NCI-H2196 treated with DMSO at 0.1 percent for 48 hours (cell line): ENCODE data around the gene VSIG4.

ENCODE experiments used
- DNase-seq: peaks from one replicate; lab custom pipeline; 2025; ENCODE audit not compliant: unreplicated experiment; lab: John Stamatoyannopoulos, UW

VSIG4 gene

DNA sequence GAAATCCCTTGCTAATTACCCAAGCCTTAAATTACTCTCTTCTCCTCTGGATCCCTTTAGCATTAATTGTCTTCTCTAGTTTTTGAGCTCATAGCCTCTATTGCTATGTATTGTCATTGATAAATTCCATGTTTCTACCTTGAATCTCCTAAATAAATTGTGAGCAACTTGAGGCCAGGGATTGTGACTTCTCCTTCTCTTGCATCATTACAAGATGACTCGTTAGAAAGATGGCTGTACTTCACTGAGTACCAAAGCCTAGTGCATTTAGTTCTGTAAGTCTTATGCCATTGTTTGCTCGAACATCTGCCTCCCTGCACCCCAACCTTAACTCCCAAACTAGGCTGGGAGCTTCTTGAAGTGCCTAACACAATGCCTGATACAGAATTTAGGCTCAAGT lies 15.3 kb downstream of the VSIG4 start:
- DNase-seq = no peak

DNA sequence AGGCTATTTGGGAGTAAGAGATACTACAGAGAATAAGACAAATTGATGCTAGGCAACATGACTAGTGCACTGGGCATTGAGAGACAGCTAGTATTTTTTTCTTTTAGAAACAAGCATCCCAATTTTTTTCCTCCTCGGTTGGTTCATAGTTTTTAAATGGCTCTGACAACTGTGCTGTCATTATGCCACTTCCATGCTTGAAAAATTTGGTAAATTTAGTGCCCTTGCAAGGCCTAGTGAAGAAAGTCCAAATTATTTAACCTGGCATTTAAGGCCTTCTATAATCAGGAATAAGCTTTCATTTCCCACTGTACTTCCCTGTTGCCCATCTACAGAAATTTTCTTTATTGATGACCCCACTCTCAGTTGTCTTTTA lies 15.8 kb downstream of the VSIG4 start:
- DNase-seq = no peak

DNA sequence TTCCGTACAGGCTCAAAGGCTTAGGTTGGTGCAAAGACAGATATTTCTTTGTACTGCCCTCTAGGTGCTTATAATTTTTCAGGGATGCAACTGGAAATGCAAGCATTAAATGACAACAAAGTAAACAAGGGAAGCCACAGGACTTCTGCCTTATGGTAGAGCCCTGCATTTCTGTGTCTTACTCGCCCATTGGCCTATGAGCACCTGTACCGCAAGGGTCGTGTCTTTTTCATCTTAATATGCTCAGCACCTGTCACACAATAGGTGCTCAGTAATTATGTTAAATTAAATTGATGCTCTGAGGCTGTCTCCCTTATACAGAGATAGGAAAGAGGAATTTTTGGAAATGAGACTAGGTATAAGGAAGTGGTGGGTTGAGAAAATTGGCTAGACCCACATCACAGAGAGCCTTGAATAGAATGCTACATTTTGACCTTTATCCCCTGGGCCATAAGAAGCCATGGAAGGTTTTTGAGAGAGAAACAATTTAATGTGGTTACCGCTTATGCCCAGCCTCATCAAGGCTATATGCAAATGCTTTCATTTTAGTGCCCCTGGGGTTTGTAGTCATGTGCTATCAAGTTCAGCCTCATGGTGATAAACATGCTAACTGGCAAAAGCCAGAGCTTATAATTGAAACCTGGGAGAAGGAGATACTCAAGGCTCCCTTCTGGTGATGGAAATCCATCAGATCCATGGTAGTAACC lies 16.3 kb downstream of the VSIG4 start:
- no peak for DNase-seq

DNA sequence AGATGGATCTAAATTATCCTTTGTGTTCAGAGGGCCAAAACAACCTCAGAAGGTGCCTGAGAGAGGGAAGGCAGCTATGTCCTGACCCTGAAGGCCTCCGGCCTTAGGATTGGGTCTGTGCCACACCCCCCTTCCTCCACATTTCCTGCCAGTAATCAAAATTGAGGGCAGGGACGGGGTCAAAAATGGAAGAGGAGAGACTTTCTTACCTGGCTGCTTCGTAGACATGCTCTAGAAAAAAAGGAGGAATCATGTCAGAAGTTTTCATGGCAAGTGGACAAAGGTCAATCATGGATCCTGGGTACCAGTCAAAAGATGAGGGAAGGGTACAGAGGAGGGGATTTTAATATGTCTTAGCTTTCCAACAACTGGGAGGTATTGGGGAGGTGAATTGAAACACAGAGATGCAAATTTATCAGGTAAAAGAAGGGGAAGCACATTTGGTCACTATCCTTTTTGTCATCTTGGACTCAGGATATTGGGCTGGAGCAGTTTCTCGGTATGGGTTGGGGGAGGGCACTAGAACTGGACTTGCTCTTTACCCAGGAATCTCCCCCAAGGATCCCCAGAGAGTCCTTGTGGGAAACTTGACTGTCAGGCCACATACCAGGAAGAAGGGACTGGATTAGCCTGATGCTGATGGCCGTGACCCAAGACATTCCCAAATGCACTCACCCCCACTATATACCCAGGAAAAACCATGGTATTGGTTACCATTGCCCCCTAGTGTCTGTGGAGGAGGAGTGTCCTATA lies 17.1 kb downstream of the VSIG4 start:
- DNase-seq = no peak

DNA sequence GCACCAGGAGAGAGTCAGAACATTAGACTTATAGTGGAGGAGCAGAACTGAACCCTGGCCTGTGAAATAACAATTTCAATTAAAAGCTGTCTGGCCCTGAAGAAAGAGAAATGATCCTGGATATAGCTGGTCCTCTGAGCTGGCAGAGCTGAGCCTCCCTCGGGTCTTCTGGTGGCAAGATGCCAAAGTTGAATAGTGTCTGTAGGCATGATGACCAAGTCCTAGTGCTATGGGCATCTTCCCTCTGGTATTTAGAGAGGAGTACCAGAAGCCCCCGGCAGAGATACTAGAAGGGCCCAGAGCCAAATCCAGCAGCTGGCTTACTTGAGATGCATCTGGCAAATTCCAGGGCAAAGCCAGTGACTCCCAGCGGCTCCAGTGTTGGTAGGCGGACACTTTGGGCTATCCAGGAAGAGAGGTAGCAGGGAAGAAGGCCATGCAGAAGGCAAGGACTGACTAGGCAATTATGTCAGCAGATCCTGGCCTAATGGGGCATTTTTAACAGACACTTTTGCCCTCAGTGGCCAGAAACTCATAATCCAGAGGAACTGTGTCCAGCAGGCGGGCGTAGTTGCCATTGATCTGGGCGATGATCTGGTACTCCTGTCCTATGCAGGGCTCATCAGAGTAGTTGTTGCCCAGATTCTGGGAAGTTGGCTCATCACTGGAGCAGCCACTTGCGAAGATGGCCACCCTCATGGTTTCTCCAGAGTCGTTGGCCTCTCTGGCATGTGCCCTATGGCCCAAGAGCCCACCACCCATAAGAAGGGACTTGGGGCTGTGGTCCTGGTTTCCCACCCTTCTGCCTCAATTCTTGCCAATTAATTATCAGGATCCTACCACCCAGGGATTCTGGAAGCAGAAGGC lies 17.9 kb downstream of the VSIG4 start:
- DNase-seq = no peak

DNA sequence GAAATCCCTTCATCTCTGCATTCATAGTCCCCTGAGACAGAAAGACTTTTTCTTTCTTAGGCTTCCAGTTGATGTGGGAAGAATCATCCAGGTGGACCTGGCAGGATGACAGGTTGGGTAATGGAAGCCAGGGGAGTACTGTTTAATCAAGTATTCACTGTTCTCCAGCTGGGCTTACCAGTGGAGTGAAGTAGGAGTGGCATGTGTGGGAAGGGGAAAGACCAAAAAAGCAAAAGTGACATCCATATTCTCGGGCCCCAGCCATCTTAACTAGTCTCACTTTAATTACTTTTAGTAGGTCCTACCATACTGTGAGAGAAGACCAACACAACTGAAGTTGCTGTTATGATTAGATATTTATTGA lies 18.5 kb downstream of the VSIG4 start:
- DNase-seq = no peak

DNA sequence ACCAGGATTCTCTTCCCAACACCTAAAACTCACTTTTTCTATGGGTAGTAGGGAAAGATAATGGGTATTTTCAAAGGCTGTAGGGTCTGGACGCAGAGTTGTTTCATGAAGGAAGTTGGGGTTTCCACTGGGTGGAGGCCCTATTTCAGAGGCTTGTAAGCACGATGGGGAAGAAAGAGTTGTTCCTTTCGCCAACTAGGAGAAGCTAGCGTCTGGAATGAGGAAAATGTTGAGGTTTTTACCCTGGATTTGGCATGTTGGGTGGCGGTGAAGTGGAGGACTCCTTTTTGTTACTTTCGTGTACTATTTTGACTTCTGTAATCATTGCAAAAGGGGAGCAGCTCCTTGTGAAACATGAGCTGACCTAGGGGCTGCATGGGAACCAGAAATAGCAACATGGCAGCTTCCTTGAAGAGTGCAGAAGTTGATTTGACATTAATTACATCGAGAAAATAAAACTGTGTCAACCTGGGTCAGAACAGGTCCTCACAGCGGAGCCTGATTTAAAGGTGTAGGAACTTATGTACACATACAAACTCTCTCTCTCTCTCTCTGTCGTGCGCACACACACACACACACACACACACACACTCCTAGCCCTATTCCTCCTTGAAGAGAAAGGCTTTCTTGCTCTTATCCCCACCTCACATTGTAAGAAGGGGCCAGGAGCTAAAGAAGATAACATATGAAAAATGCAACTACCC lies 19.1 kb downstream of the VSIG4 start:
- no peak for DNase-seq

DNA sequence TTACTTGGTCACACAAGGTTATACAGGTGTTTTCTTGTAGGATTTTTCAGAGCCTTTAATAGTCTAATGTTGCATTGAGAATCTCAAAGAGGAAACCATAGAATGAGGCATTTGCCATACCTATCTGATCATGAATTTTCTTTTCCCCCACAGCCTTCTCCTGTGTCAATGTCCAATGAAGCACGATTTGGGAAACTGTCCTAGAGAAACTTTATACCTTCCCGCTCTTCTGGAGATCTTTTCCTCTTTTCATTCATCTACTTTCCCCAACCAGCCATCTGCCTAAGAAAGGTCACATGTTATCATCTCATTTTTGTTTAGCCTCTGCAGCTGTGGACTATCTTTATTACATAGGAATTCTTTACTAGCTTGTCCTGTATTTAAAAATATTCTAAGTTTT lies 19.9 kb downstream of the VSIG4 start:
- DNase-seq = no peak

DNA sequence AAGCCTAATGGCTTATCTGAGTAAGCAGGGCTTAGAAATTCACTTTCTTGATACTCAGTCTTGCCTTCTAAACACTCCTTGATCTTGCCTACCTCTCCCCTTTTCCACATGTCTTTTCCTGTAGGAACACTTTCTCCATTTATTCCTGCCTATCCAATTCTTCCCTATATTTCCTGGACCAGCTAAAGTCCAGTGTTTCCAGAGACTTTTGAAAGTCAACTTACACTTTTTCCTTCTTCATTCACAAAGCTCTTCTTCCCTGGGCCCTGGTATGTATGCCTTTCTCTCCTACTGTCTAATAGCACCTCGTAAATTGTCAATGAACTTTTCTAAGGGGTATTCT lies 20.6 kb downstream of the VSIG4 start:
- DNase-seq = no peak

DNA sequence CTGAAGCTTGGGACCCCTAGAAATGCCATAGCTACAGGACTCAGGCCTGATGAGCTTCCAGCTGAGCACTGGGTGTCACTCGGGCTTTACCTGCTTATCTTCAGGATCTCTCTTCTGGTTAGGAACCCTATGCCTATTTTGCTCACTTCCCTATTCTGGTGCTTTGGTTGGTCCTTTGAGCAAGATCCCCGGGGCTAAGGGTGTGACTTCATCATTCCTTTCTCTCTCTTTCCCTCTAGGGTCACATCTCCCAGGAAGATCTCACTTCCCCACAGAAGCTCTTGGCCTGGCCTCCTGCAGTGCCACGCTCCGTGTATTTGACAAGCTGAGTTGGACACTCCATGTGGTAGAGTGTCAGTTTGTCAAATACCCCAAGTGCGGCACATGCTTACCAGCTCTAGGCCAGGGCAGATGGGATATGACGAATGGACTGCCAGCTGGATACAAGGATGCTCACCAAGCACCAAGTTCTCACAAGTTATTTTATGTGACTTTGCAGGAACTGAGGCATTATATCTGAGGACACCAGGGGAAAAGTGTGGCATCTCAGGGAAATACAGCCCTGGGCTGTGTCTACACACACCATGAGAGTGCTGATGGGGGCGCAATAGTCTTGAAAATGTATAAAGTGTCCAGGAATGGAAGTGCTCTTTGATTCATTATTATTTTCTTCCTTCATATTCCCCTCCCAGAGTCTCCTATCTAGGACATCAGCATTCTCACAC lies 21.1 kb downstream of the VSIG4 start:
- DNase-seq = no peak

DNA sequence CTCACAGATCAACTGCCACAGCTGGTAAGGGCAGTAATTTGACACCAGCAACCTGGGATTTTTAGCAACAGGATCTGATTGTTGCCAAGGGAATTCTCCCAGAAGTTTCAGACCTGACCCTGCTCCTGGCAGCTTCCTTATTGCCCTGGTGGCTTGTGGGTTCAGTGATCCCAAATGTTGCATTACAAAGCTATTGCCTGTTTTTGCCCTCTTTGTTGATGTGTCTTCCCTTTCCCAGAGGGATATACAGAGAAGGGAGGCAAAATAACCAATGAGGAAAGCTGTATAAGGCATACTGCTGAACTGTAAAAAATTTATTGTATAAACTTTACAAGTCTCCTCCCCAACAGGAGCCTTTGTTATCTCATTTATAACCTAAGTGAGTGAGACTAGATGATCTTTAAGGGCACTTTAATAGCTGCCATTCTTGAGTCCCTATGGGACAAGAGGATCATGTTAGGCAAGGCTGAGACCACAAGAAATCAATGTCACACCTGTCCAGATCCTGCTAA lies 22.2 kb downstream of the VSIG4 start:
- DNase-seq = no peak

DNA sequence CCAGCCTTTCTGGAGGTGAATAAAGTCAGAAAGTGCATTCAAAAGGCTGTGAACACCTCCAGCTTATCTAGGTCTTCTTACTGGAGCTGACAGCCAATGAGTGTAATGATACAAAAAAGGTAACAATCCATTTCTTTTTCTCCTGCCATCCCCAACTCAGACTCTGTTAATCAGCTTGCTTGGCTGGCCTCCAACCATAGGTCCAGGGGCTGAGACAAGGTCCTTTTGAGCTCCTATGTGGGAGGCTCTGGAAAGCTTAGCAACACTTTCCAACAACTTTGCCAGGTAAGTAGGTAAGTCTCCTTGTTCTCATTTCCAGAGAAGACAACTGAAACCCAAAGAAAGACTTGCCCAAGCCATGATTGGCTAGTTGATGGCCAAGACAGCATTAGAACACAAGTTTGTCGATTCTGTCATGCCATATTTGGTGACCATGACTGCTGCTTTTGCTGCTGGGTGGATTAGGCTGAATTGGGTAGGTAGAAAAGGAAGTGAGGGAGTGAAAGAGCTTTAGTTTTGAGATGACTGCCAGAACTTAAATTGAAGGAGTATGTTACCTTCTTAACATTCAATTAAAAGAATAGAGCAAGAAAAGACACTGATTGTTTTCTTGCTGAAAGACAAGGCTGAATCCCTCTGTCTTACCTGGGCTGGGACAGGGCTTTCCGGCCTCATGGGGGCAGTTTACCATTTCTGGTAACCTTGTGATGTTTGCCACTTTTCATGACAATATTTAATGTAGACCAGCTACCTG lies 22.8 kb downstream of the VSIG4 start:
- DNase-seq = no peak

DNA sequence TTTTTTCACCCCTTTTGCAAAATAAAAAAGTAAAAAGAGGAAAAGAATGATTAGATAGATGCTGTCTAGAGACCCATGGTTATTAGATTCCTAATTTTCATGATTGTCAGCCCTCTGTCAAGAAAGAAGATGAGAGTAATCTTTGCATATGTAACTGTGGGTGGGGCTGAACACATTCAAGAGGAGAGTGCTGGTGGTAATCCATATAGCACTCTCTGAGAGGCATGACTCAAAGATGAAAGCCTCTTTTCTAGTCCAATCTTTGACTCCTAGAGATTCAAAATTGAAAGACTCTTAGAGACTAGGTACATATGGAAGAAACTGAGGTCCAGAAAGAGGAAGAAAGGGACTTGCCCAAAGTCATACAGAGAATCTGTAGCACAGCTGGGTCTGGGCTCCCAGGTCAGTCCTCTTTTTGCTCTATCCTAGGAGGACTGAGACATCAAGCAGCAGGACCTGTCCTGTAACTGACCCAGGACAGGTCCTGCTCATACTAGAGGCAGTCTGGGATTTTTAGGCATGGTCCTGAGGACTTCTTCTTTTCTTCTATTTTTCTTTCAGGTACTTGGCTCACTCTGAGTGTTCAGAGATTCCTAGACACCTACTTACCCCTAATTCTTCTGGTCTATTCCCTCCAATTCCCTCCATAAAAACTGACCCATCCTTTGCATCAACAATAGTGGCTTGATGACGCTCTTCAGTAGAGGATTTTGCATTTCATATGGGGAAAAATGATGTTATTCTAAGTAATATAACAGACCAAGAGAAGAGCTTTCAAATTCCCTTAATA lies 23.8 kb downstream of the VSIG4 start:
- DNase-seq = no peak

DNA sequence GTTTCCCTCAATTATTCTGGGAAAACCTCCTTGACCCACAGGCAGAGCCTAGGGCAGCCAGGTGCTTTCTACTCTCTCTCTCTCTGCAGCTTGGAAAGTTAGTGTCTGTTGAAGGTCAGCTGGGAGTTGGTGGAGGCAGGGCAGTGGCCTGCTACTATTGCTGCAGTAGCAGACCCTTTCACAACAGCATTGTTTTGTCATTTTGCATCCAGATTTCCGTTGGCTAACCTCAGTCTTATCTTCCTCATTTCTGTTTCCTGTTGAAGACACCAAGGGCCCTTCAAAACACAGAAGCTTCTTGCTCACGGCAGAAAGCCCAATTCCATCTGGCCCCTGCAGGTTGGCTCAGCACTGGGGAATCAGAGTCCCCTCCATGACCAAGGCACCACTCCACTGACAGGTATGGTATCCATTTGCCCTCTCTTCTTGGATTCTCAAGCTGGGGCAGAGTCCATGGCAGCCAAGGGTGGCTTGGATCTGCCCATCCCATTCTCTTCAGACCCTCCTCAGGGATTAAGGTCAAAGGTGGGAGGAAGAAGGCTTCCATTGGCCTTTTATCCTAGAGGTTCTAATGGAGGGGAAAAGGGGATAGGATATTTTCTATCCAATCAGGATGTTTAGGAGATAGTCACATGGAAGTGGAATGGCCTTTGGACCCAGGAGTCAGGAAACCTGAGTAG lies 24.6 kb downstream of the VSIG4 start:
- DNase-seq = no peak

DNA sequence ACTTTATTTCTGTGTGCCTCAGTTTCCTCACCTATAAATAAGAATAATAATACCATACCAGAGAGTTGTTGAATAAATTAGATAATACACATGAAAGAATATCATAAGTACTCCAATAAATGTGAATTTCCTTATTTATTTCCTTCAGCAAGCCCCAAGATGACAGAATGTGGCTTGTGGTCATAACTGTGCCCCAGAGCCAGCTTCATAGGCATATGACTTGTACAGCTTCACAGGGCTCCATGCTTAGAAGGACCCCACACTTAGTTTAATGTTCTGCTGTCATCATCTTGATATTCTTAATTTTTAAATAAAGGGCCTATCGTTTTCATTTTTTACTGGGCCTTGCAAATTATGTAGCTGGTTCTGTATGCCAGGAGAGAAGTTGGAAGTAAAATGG lies 25.3 kb downstream of the VSIG4 start:
- DNase-seq = no peak

DNA sequence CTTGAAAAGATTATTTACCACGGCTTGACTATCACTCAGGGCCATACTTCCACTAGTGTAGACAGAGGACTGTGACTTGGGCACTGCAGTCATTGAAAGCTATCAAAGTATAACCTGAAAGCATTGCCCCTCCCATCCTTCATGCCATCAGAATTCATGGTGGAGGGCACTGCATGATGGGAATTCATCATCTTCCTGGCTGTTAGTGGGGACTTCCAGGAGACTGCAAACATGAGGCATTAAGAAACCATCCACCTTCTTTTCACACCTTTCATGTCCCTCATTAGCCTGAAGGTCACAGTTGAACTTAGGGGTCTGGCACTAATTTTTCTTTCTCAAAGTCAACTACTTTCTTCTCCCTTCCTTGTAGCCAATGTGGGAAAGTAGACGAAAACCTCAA lies 25.8 kb downstream of the VSIG4 start:
- DNase-seq = no peak

DNA sequence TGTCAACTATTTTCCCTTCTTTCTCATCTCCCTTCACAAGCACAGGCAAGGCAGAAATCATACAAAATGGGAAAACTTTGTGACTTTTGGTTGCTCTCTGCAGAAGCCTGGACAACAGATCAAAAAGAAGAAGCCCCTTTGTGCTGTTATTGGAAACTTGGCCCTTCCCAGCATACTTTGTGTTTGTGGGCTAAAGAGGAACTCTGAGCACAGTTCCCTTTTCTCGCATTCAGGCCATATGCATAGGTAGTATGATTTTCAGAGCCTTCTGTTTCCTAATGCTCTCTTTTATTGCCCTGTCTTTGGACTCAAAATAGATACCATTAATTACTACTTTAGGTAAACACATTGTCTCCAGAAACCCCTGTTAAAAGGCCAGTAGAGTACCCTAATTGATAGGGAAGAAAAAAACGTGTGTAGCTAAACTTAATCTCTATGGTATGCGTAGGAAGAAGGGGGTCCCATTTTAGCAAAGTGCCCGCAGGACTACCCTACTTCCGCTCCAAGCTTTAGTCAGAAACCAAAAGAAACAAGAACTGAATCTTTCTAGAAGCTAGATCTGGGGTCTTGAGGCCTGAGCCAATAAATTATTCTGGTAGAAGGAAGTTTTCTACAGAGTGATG lies 26.6 kb downstream of the VSIG4 start:
- DNase-seq = no peak

DNA sequence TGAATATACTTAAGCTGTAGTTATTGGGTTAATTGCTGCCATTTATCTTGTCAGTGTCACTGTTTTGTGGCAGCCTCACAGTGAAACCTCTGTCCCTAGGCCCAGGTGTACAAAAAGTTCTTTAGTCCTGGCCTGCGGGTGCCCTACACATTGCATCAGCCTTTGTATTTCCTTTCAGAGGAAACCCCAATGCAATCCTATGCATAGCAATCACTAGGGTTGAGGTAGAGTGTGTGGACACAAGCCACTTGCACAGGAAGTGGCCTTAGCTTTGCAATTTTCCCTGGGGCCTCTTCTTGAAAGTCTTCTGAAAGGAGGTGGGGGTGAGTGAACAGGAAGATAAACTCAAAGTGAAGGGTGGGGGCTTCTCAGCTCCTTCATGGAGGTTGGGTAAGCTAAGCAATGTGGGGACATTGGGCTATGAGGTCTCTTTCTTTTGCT lies 27.8 kb downstream of the VSIG4 start:
- no peak for DNase-seq
